ENCODE results near the gene FIGNL2.

DNA sequence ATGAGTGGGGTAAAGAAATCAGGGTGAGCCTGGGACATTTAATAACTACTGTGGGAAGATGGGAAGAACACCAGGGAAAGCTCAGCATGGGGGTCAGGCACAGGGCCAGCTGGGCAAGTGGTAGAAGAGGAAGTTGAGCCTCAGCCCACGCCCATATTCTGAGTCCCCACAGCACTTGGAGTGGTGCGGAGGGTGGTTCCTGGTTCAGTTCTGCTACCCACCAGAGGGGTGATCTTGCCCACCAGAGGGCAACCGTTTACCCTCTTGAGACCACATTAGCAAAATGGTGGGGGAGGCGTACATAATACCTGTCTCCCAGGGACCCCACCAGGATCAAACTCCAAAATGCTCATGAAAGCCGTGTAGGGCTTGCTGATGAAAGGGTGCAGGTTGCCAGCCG is 22.6 kb upstream of the FIGNL2 start:
- no peak for TF ChIP-seq POLR2A (IDR thresholded peaks at IDR 0.05; ENCODE audit: low read length)
- TF ChIP-seq GATA1 (IDR thresholded peaks at IDR 0.05; ENCODE audit: low read depth, low read length) = no peak

Measured in erythroblast (primary cell).